Hepatocyte (in vitro differentiated cells): ENCODE results near the gene ELL. TPM values are rescaled to one million over a fixed set of nuclear protein-coding genes. Genes with fewer than 3 reads are reported as not detected.

Source experiments
- DNase-seq: peaks from one replicate; pipeline ENCODE4 v3.0.0-alpha.2; 2016; ENCODE audit warnings: low spot score
- H2AFZ ChIP-seq: fragments of 200-600 bp; sonication (generic); 2 replicates; pipeline ENCODE4 v1.6.0; 2016; ENCODE audit warnings: antibody characterized with exemption, mild to moderate bottlenecking
- H3K27ac ChIP-seq: fragments of 200-600 bp; sonication (generic); 2 replicates; pipeline ENCODE4 v1.5.1; 2016; ENCODE audit warnings: mild to moderate bottlenecking
- H3K27me3 ChIP-seq: fragments of 200-600 bp; sonication (generic); 2 replicates; pipeline ENCODE4 v1.6.1; 2016
- H3K36me3 ChIP-seq: fragments of 200-600 bp; sonication (generic); replicated peaks from 2 replicates; pipeline ENCODE4 v1.5.1; 2016; ENCODE audit warnings: low read depth; ENCODE audit not compliant: insufficient read depth
- H3K4me1 ChIP-seq: fragments of 200-600 bp; sonication (generic); 2 replicates; pipeline ENCODE4 v1.5.1; 2016; ENCODE audit warnings: mild to moderate bottlenecking, moderate library complexity; ENCODE audit not compliant: insufficient read depth
- H3K4me2 ChIP-seq: fragments of 200-600 bp; sonication (generic); 2 replicates; pipeline ENCODE4 v1.6.0; 2016
- H3K4me3 ChIP-seq: fragments of 200-600 bp; sonication (generic); 2 replicates; pipeline ENCODE4 v1.5.1; 2016; ENCODE audit warnings: mild to moderate bottlenecking
- H3K79me2 ChIP-seq: fragments of 200-600 bp; sonication (generic); 2 replicates; pipeline ENCODE4 v1.6.0; 2017; ENCODE audit warnings: mild to moderate bottlenecking
- H3K9me2 ChIP-seq: fragments of 200-600 bp; sonication (generic); replicated peaks from 2 replicates; pipeline ENCODE4 v1.6.0; 2017; ENCODE audit warnings: mild to moderate bottlenecking; ENCODE audit not compliant: insufficient read depth
- H3K9me3 ChIP-seq: fragments of 200-600 bp; sonication (generic); 2 replicates; pipeline ENCODE4 v1.5.1; 2016; ENCODE audit warnings: low read depth, mild to moderate bottlenecking
- H4K20me1 ChIP-seq: fragments of 200-600 bp; sonication (generic); 2 replicates; pipeline ENCODE4 v1.6.0; 2016; ENCODE audit warnings: mild to moderate bottlenecking; ENCODE audit not compliant: insufficient read depth, poor library complexity, severe bottlenecking
- CTCF ChIP-seq: fragments of 200-600 bp; sonication (generic); IDR thresholded peaks from 2 replicates; pipeline ENCODE4 v1.5.1; 2016; ENCODE audit warnings: antibody characterized with exemption, mild to moderate bottlenecking; ENCODE audit not compliant: poor library complexity
- EZH2 ChIP-seq: fragments of 200-600 bp; sonication (generic); IDR thresholded peaks from 2 replicates; pipeline ENCODE4 v1.6.1; 2016; ENCODE audit warnings: antibody characterized with exemption, mild to moderate bottlenecking, borderline replicate concordance
- EZH2phosphoT487 ChIP-seq: fragments of 200-600 bp; sonication (generic); IDR thresholded peaks from one replicate; pipeline ENCODE4 v1.6.1; 2018; ENCODE audit warnings: antibody characterized with exemption, mild to moderate bottlenecking, low read depth, moderate library complexity; ENCODE audit not compliant: unreplicated experiment, severe bottlenecking
- WGBS: methylation state at CpG from one replicate; pipeline ENCODE4 v1.1.6; 2016; ENCODE audit warnings: low lambda C conversion rate; ENCODE audit errors: missing lambda C conversion rate; 5-methylcytosine and 5-hydroxymethylcytosine counted together
- polyA plus RNA-seq: library from polyadenylated mRNA; unstranded; fragments of >200 nt; fragmentation: Nextera tagmentation; extraction: Ambion mirVana; gene quantifications from 2 replicates; pipeline ENCODE4 v1.2.1, GENCODE V29; 2016
- total RNA-seq: library from RNA; depleted of rRNA; stranded (reverse); fragments of >200 nt; gene quantifications from 2 replicates; pipeline ENCODE4 v1.2.3, GENCODE V29; 2014

The ELL gene
- total and polyA plus RNA-seq, 2 experiments from 2014 or later = 11.0 to 15.0 TPM

- H3K79me2 ChIP-seq = peaks cover 32% of the 10 kb centered on the region
- peaks cover 2% of the 10 kb centered on the region for H4K20me1 ChIP-seq
- H3K27me3 ChIP-seq = no peaks in the 10 kb centered on the region
- H3K4me3 ChIP-seq = no peak overlapping the region
- WGBS = 75% methylated on average over 5 of the region's 5 CpGs
- no peaks in the 10 kb centered on the region for H3K36me3 ChIP-seq
- H3K27ac ChIP-seq = no peak overlapping the region
- H3K4me1 ChIP-seq = peaks cover 6% of the 10 kb centered on the region
- TF ChIP-seq CTCF (no peak), EZH2 (no peak), EZH2phosphoT487 (no peak)
- no peak overlapping the region for H3K4me2 ChIP-seq
- no peaks in the 10 kb centered on the region for H3K9me3 ChIP-seq
- H3K9me2 ChIP-seq = no peaks in the 10 kb centered on the region
- DNase-seq = no peak
- H2AFZ ChIP-seq = no peak overlapping the region
These were observed 37.8 kb upstream of the ELL start for GRCh38 chr19:18559685-18560084.

- Histone ChIP-seq H4K20me1 (peaks cover 2% of the 10 kb centered on the region), H3K36me3 (no peaks in the 10 kb centered on the region), H3K4me1 (peaks cover 6% of the 10 kb centered on the region), H3K9me3 (no peaks in the 10 kb centered on the region), H3K4me2 (peak overlapping the region; percentile 93), H3K4me3 (peak overlapping the region; percentile 75), H3K27me3 (no peaks in the 10 kb centered on the region), H3K27ac (peak overlapping the region; percentile 89), H3K79me2 (peaks cover 32% of the 10 kb centered on the region), H3K9me2 (no peaks in the 10 kb centered on the region), H2AFZ (no peak overlapping the region)
- 66% methylated on average over 3 of the region's 3 CpGs for WGBS
- no peak for TF ChIP-seq EZH2phosphoT487
- no peak for TF ChIP-seq CTCF
- no peak for TF ChIP-seq EZH2
- no peak for DNase-seq
These were observed 36.7 kb upstream of the ELL start for GRCh38 chr19:18558604-18559003.

GRCh38 chr19:18558202-18558555 is 36.3 kb upstream of the ELL start:
- no peak for TF ChIP-seq EZH2phosphoT487
- no peak for TF ChIP-seq CTCF
- TF ChIP-seq EZH2 = no peak
- Histone ChIP-seq H3K79me2 (peaks cover 32% of the 10 kb centered on the region), H3K4me3 (peak overlapping the region; percentile 75), H3K4me1 (peaks cover 6% of the 10 kb centered on the region), H3K27me3 (no peaks in the 10 kb centered on the region), H4K20me1 (peaks cover 2% of the 10 kb centered on the region), H3K27ac (peak overlapping the region; percentile 89), H3K4me2 (peak overlapping the region; percentile 93), H3K9me2 (no peaks in the 10 kb centered on the region), H3K36me3 (no peaks in the 10 kb centered on the region), H2AFZ (peak overlapping the region; percentile 60), H3K9me3 (no peaks in the 10 kb centered on the region)
- WGBS = 7% methylated on average over 11 of the region's 11 CpGs
- no peak for DNase-seq
